Endometrial microvascular endothelial cells (primary cell): ENCODE results near the gene NYAP2. TPM values are rescaled to one million over a fixed set of nuclear protein-coding genes. Genes with fewer than 3 reads are reported as not detected.

Experiments used
- in situ Hi-C: cut with HindIII; loops from 2 replicates; pipeline ENCODE4 v1.10.0; 2017; ENCODE audit warnings: low sequenced_read_pairs, low pct_unique_long_range_greater_than_20kb; ENCODE audit errors: inconsistent ontology term
- total RNA-seq: library from RNA; depleted of rRNA; stranded (reverse); fragments of >200 nt; gene quantifications from one replicate; pipeline ENCODE4 v1.2.3, GENCODE V29; 2015; ENCODE audit errors: inconsistent ontology term

NYAP2 gene
- total RNA-seq, 1 donor from 2014 or later, result not detected

DNA sequence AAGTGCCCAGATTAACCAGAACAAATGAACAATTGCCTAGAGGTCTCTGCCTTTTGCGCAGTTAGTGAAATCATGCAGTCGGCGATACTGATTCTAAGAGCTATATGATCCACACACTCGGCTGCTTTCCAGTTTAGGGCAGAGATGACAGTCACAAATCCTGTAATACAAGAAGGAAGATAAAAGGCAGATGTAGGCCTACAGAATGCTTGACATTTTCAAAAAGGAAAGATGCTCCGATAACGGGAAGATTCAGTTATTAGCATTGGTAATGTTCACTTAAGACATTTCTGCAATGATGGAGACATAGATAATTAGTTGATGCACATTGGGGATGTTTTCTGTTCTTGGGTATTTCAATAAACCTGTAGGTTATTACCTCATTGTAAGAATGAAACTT, 19.5 kb downstream of the NYAP2 start:
- in situ Hi-C loops, result no loop called here

DNA sequence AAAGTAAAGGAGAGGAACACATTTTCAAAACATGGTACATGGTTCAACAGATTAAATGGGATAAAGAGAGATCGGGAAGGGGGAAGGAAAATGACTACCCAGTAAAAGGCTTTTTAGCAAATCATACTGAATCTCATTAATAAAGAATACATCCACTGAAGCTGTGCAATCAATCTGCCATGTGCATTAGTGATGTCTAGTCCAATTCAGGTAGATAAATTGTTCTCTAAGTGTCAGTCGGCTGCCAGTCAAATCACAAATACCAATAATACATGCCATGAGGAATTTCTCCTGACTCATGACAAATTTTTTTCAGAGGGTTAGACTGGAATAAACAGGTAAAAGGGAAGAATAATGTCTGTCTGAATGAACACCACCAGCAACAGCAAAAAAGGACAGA, 22.6 kb downstream of the NYAP2 start:
- in situ Hi-C loops, result no loop called here

DNA sequence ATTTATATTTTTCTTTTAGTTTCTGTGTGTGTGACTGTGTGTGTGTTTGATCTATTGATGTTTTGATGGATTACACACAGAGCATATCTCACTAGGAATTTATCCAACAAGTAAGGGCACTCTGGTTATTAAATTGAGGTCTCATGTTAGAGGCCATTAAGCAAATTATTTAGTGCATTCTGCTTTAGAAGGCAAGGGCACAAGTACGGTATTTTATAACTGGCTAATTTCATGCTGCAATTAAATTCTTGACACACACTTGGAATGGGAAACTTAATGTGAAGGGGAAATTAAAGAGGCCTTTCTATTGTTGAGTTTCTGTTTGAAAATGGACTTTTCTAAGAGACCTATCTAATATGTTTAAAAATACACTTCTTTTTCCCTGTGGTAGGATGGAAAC, 25.8 kb downstream of the NYAP2 start:
- in situ Hi-C loops, result no loop called here

DNA sequence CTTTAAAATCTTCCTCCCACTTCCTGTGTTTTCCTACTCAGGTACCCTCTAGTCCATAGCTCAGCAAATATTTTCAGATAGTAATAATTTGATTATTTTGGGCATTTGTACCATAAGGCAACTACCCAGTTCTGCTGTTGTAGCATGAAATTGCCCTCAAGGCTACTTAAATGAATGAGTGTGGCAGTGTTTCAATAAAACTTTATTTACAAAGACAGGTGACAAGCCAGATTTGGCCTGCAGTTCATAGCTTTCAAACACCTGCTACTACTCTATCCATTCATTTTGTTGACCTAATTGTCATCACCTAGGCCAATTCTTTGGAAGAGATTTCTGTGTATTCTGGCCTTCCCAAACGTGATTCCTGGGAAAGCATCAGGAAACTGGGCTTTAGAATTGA, 28.9 kb downstream of the NYAP2 start:
- in situ Hi-C loops, result no loop called here

DNA sequence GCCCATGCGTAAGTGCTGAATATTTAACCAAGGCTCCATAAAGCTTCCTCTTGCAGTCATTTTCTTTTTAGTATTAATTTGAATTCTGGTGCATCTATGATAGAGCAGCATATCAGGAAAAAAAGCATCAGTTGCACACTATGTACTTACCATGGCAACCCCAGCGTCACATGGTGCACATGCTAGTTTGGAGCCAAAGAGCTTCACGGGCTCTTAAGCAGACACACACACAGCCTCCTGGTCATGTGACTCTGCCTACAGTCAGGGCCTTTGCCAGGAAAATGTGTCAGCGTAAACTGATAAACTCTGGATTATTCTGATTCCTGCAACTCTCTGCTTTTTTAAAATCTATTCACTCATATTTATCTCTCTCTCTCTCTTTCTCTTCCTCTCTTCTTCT, 30.2 kb downstream of the NYAP2 start:
- in situ Hi-C loops, result no loop called here

DNA sequence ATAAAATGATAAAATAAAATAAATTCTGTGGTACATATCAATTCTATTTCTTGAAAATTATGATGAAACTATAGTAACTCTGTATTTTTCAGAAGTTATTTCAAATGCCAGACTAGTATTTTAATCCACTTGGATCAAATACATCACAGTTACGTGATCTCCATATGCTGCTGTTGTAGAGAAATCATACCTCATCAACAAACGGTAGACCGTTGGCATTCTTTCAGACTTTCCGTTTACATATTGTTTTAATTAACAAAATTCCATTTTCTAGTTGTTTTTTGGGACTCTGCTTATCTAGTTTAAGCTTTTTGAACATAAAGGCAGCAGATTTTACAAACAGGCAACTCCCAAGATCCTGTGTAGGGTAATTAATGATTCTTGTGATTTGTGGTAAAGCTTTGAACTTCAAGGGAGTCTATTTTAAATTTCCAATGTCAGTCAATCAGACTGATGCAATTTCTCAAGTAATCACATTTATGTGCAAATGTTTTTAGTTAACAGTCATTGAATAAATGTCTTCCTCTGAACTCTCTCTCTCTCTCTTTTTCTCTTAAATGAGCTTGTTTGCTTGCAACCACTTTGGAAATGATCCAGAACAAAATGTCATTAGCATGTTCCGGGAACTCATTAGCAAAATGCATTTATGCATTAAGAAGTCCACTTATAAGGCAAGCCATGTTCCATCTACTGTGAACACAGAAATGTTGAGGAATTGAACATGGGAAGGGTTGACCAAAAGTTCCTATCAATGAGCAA, 31.8 kb downstream of the NYAP2 start:
- in situ Hi-C loops, result no loop called here

DNA sequence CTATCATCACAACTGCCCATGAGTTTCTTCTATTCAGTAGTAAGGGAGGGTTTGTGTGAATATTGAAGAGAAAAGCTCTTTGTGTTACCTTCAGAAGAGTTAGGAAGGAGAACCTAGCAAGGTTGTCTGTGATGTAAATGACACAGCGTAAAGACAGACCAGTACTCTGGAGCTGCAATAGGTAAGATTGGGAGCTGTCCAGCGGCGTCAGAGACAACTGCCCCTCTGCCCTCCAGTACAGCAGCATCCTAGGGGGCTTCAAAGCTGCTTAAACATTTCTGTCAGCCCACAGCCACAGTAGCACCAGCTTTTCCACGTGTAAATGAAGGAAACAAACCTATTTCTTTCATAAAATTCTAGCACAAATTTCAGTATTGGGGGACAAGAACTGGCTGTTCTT, 34.5 kb downstream of the NYAP2 start:
- in situ Hi-C loops, result no loop called here

DNA sequence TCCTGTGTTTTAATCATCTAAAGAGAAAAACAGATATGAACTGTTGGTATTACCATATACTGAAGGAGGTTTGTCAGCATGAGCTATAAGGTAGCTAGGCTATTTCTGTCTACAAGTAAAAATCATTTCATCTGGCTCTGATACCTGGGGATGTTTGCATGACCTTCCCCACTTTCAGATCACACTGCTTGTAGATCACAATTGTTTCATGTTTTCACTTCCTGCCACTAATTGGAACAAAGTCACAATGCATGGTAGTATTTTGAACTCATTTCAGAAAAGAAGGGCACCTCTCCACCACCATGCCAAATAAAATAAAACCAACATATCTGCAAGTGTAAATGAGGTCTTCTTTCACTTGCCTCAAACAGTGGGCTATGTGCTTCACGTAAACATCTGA, 37.8 kb downstream of the NYAP2 start:
- in situ Hi-C loops, result no loop called here

DNA sequence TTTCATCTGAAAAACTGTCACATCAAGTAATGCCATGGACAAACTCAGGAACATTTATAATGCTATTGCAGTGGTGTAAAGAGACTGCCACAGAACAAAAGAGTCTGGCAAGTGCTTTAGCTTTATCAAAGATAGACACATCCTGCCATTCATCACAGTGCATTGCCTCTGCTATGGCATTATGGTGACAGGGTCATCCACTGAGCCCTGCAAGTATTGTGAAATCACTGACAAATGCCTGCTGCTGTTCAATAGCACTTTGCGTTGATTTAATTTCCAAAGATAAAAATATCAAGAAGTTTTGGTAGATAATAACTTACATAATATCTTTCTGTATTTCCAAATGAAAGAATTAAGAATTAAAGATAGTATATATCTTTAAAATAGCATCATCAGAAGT, 38.7 kb downstream of the NYAP2 start:
- in situ Hi-C loops, result no loop called here

DNA sequence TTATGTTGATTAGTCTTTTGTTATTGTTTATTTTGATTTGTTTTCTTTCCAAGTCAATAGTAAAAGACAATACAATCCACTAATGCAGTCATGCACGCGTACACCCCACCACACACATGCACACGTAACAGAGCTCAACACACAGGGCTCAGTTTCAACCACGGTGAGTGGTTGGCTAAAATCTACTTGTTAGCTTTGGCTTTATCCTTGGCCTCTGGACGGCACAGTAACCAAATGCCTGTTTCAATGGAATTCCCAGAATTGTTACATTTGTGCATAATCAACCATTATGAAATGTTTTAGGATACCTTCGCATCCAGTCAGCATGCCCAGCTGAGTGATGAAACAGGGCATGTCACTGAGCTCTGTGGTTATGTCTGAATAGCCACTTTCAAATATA, 53.2 kb downstream of the NYAP2 start:
- in situ Hi-C loops, result no loop called here

DNA sequence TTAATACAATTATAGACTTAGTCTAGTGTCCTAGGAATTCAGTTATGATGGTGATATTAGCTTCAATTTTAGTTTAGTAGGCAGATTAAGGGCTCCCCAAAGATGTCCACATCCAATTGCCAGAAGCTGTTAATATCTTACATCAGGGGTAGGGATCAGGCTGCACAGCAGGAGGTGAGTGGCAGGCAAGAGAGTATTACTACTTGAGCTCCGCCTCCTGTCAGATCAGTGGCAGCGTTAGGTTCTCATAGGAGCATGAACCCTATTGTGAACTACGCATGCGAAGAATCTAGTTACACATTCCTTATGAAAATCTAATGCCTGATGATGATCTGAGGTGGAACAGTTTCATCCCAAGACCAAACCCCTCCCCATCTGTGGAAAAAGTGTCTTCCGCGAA, 54.9 kb downstream of the NYAP2 start:
- in situ Hi-C loops, result no loop called here

DNA sequence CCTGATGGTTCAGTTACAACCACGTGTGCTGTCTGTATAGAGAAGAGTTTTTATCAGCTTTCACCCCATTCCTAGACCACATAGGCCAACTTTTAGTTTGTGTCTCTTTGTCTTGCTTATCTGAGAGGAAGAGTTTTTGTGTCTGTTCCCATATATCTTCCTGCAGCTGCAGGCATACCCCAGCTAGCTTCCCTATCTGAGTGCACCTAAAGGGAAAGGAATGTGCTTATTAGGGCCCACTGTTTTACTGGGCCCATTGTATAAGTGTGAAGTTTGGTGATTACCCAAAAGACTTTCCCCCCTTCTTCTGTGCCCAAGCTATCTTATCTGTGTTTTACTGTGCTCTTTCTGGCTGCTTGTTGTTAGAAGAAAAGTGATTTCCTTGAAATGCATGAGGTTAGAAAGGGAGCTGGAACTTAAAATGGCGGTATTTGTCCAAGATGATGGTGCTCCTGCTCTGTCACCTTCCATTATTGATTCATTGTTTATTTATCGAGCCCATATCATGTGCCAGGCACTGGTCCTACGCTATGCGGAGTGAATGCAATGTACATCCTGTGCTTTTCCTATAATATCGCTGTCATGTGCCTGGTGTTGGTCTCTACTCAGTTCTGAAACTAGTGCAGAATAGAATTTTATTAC, 57.2 kb downstream of the NYAP2 start:
- in situ Hi-C loops, result no loop called here

DNA sequence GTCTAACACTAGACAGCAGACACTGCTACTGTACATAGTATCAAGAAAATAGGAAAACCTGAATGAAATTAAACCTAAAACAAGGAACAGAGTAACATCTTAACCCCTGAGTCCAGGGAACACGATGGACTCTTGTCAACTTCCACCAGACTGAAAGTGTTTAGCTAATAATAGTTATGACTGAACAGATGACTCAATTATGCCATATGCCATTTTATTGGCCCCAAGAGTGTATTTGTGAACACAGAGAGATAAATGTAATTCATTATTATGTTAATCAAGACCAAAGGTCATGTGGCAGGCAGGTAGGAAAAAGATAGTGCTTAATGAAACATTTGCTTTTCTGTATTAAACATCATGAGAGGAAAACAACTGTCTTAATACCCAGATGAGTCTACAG, 58.0 kb downstream of the NYAP2 start:
- in situ Hi-C loops, result no loop called here

DNA sequence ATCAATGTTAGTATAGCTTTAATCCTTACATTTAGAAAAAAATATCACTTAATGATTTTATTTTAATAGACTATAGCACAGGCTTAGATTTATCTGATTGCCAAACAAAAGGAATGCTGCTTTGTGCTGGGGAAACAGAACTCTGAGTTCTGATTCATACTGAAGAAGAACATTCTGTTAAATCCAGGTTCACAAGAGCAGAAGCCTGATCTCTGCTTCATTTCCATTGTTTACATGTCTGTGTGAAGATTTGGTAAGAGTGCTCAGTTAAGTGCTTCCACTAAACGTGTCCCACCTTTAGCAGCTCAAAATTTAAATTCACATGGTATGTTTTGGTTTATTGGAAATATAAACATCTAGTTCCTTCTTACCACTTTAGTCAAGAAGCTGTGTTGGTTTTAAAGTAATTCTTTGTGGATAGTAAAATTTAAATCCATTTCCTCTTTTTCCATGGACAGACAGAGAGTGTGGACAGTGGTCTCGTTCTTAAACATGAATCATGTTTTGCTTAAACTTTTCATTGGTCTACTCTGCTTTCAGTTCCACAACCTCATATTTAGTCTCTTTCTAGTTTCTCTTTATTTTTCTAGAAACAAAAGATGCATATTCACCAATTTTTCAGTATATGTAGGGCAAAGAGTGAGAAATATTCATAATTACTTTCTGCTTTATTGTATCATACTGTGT, 59.1 kb downstream of the NYAP2 start:
- in situ Hi-C loops, result no loop called here

DNA sequence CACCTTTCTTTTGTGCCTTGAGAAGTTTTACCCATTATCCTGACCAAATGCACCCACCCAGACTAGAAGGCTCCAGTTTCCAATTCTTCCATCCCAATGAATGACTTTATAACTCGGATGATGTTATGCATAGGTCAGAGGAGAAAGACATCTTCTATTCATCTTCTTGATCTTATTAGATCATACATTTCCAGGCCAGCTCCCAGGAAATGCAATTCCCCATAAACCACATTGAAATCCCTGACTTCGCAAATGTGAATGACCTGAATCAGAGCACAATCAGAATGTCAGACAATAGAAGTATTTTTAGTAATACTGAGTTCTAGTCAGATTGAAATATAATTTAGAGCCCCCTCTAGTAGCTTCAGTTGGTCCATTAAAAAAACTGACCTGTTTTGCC, 62.9 kb downstream of the NYAP2 start:
- in situ Hi-C loops, result no loop called here

DNA sequence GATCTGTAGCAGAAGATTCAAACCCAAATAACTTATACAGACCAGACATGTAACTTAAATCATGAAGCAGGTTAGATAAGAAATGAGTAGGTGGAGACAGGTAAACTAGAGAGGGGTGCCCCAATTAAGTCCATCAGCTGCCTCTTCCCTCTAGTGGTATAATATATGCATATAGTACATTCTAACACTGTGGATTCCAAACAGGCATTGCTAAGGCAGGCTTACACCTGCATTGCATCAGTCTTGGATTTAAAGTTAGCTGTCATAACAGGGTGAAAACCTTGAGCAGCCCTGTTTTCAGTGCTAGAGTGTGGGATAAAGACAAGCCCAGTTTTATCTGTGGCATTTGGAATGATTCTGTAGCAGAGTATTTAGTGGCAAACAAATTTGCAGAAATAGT, 63.4 kb downstream of the NYAP2 start:
- in situ Hi-C loops, result no loop called here

DNA sequence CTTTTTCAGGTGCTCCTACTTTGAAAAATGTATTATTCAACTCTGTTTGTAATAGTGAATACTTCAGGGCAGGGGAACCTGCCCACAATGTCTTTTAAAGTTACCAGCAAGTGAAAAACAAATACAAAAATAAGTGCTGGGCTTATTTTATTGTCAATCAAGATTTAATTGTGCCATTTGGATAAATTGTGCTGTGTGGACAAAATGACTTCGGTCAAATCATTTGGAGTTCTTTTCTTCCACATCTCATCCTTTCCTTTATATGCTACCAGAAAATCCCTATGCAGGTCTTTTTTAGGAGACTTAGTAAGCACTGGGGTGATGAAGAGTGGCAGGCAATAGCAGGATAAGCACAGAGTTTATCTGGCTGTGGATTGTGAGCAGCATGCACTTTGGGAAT, 63.9 kb downstream of the NYAP2 start:
- in situ Hi-C loops, result no loop called here

DNA sequence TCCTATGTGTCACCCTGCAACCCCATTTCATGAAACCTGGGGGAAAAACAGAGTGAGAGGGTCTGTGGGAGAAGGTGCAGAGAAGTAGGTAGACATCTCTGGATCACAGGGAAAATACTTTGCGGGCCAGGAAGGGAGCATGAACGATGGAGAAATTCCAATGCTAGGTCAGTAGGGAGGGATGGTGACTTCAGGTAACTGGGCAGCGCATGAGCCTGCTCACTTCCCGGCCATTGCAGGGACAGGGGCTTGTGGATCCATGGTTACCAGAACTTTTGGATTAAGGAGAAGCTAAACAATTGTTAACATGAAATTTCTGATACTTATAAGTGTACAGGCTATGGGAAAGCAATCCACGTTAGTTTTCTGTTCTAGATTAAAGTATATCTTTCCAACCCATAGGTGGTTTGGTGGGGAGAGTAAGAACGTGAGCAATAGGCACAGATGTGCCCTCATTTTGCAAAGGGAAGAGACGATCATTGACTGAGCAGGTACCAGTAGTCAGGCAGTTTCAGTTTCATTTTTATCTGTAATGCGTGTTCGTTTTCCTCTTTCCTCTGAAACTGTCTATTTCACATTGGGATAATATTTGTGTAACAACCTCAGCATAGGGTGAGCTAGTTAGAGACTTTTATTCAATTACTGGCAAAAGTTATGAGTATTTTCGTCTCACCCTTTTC, 65.0 kb downstream of the NYAP2 start:
- in situ Hi-C loops, result no loop called here

DNA sequence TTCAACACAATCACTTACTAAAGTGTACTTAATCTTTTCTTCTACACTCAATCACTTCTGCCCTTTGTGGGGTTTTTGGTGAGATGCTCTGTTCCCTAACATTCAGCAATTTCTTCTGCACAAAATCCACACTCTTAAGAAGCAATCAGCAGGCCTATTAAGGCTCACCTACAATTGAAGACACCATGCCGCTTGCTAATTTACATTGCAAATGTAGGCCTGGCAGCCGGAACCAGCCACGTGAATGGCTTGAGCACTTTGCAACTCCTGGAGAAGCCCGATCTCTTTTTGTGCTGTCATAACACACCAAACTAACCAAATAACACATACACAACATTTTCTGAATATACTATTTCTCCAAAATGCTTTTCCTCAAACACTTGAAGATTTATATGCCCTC, 66.3 kb downstream of the NYAP2 start:
- in situ Hi-C loops, result no loop called here
